Esophagus squamous epithelium (tissue), 5 donors: ENCODE results near the gene ARMC5. TPM values are rescaled to one million over a fixed set of nuclear protein-coding genes. Genes with fewer than 3 reads are reported as not detected.

ENCODE experiments used
- DNase-seq: peaks from one replicate; lab custom pipeline; 2025; lab: John Stamatoyannopoulos, UW
- H3K27ac ChIP-seq, 4 donors: fragments of 200-600 bp; sonication (generic); one replicate each; pipeline ENCODE4 v1.5.1; 2016 to 2019; ENCODE audit warnings: mild to moderate bottlenecking in 1 of 4
- H3K27me3 ChIP-seq, 4 donors: fragments of 200-600 bp; sonication (generic); 1 replicate in 3 of 4; 2 replicates in 1 of 4; pipeline versions ENCODE4 v1.5.1 to v1.6.0; 2017 to 2021; ENCODE audit warnings: antibody characterized with exemption in 1 of 4
- H3K36me3 ChIP-seq, 3 donors: fragments of 200-600 bp; sonication (generic); one replicate each; pipeline ENCODE4 v1.5.1; 2016 to 2019
- H3K4me1 ChIP-seq, 3 donors: fragments of 200-600 bp; sonication (generic); one replicate each; pipeline ENCODE4 v1.5.1; 2017 to 2019
- H3K4me3 ChIP-seq, 4 donors: fragments of 200-600 bp; sonication (generic); 1 replicate in 3 of 4; 2 replicates in 1 of 4; pipeline ENCODE4 v1.5.1; 2016 to 2019; ENCODE audit warnings: mild to moderate bottlenecking in 2 of 4, moderate library complexity in 1 of 4
- H3K9me3 ChIP-seq, 3 donors: fragments of 200-600 bp; sonication (generic); one replicate each; pipeline ENCODE4 v1.5.1; 2016 to 2019
- CTCF ChIP-seq, 6 experiments: fragments of 450-650 bp in 4 of 6; fragments of 200-600 bp in 2 of 6; sonication (generic) in 2 of 6; IDR thresholded peaks; one replicate each; pipeline ENCODE4 v1.5.1; 2016 to 2019; ENCODE audit warnings: antibody characterized with exemption in 6 of 6, mild to moderate bottlenecking in 4 of 6, moderate library complexity in 4 of 6
- POLR2A ChIP-seq, 4 donors: fragments of 450-650 bp; IDR thresholded peaks; one replicate each; pipeline ENCODE4 v1.6.1; 2017; ENCODE audit warnings: antibody characterized with exemption in 4 of 4, mild to moderate bottlenecking in 4 of 4, moderate library complexity in 3 of 4
- WGBS, 2 donors: methylation state at CpG; one replicate each; pipeline ENCODE4 v1.1.5; 2018; 5-methylcytosine and 5-hydroxymethylcytosine counted together
- intact Hi-C: fragments of 100-400 bp; cut with DNase I; formaldehyde crosslinking; loops from one replicate; pipeline ENCODE4 v1.15.0; 2022
- total RNA-seq, 4 donors: library from RNA; depleted of rRNA; stranded (reverse); fragments of >200 nt; gene quantifications; one replicate each; pipeline ENCODE4 v1.1.0, GENCODE V29; 2016
- donor health status: DM: yes; HTN: yes; CAD: no.

The ARMC5 gene
- total RNA-seq, 4 donors from 2014 or later, result 5.9 to 14.8 (median 9.7) TPM

DNA sequence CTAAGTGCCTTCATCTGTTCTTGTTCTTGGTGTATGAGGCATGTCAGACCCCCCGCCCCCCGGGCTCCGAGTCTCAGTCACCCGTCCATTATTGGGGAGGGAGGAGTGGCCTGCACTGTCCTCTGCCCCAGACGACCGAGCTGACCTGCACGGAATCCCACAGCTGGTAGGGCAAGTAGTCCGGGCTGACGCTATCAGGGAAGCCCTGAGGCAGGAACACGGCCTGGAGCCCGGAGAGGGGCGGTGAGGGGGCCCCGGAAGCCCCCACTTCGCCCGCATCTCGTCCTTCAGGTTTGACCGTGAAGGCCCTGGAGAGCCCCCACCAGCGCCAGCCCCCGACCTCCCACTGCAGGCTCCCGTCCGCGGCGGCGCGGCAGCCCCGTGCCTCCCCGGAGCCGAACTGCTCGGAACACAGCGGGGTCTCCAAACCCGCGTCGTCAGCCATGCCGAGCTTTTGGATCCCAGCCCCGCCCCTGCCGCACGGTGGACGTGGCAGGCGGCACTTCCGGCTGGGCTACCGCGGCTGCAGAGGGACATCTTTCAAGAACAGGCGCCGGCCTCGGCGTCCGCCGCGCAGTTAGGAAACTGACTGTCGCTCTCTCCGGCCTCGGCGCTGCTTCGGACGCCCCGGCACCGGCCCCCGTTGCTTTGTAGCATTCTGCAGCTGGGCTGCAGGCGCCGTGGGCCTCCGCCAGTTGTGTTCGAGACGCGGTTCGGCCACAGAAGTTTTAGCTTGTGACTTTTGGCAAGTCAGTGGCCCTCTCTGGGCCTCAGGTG, 48.8 kb downstream of the ARMC5 start, which contains the start of gene RUSF1:
RUSF1 (minus strand) TSS at position 463 of the 777 bp plus-strand sequence; CDS start at position 445, 18 bp downstream.
- 0% methylated on average over 33 of the region's 65 CpGs; no CpG with 5 or more reads in 1 of the 2 donors for WGBS, 2 donors
- intact Hi-C loops, result no loop called here

GRCh38 chr16:31508706-31509195, 49.5 kb downstream of the ARMC5 start:
- 9 to 12% methylated on average over 6 of the region's 6 CpGs for WGBS, 2 donors
- intact Hi-C loops, result no loop called here

More for the DNA sequence above, 48.8 kb downstream of the ARMC5 start, which contains the start of gene RUSF1:
- H3K4me3 ChIP-seq, result peak within 1 kb of the TSS; percentile 73 to 99 (median 94)
- no peaks in the 10 kb centered on the region for H3K27me3 ChIP-seq
- H3K9me3 ChIP-seq, result no peaks in the 10 kb centered on the region
- peak; percentile 63 for DNase-seq
- TF ChIP-seq CTCF (IDR thresholded peaks at IDR 0.05) (peak in 1 of 6 experiments; percentile 38), POLR2A (IDR thresholded peaks at IDR 0.05) (peak in 3 of 4 donors; percentile 59 to 87 (median 63))
- peaks cover 14 to 38% (median 25%) of the 10 kb centered on the region in 3 donors for H3K4me1 ChIP-seq
- peaks cover 0 to 25% (median 0%) of the 10 kb centered on the region in 3 donors for H3K36me3 ChIP-seq
- H3K27ac ChIP-seq, result peak within 1 kb of the TSS; percentile 91 to 97 (median 94)

DNA sequence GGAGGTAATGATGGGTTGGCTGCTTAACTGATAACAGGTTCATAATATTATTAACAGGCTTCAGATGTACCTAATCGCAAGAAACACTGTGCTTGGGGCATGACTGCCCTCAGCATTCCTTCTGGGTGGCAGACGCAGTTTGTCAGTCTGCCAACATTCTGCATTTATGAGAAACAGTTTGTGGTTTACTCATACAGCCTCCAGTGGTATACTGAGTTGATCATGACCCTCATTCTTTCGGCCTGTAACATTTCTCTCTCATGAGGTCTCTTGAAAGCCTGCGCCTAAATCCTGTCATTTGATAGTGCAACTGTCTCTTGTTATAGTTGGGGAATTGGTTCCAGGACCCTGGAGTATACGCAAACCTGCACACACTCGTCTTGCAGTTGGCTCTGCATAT, 53.8 kb downstream of the ARMC5 start:
- Histone ChIP-seq H3K27me3 (no peaks in the 10 kb centered on the region), H3K36me3 (no peaks in the 10 kb centered on the region), H3K4me3 (no peak overlapping the region), H3K9me3 (no peaks in the 10 kb centered on the region), H3K4me1 (peaks cover 0 to 17% (median 11%) of the 10 kb centered on the region in 3 donors), H3K27ac (no peak overlapping the region)
- DNase-seq, result no peak
- intact Hi-C loops, result no loop called here
- WGBS, 2 donors, result 70% methylated on average over 6 of the region's 6 CpGs
- TF ChIP-seq POLR2A (IDR thresholded peaks at IDR 0.05), result no peak
- no peak for TF ChIP-seq CTCF (IDR thresholded peaks at IDR 0.05)

More at GRCh38 chr16:31508706-31509195, 49.5 kb downstream of the ARMC5 start:
- Histone ChIP-seq H3K4me3 (peak overlapping the region; percentile 73 to 99 (median 94)), H3K9me3 (no peaks in the 10 kb centered on the region), H3K36me3 (peaks cover 0 to 25% (median 0%) of the 10 kb centered on the region in 3 donors), H3K4me1 (peaks cover 14 to 38% (median 25%) of the 10 kb centered on the region in 3 donors), H3K27me3 (no peaks in the 10 kb centered on the region), H3K27ac (peak overlapping the region; percentile 91 to 97 (median 94))
- DNase-seq, result no peak
- TF ChIP-seq CTCF (IDR thresholded peaks at IDR 0.05), result no peak
- TF ChIP-seq POLR2A (IDR thresholded peaks at IDR 0.05), result no peak

GRCh38 chr16:31513884-31514283, 54.6 kb downstream of the ARMC5 start:
- peaks cover 0 to 14% (median 9%) of the 10 kb centered on the region in 3 donors for H3K4me1 ChIP-seq
- no peak overlapping the region for H3K4me3 ChIP-seq
- no peaks in the 10 kb centered on the region for H3K9me3 ChIP-seq
- H3K27ac ChIP-seq, result no peak overlapping the region
- no peak for DNase-seq
- intact Hi-C loops, result no loop called here
- no peak for TF ChIP-seq CTCF (IDR thresholded peaks at IDR 0.05)
- TF ChIP-seq POLR2A (IDR thresholded peaks at IDR 0.05), result no peak
- no peaks in the 10 kb centered on the region for H3K27me3 ChIP-seq
- H3K36me3 ChIP-seq, result no peaks in the 10 kb centered on the region

Other genes starting within 250 kb of the ARMC5 start
- gene TRIM72, start 245.4 kb upstream of the ARMC5 start, total RNA-seq, result not detected
- gene PYDC1, start 242.4 kb upstream of the ARMC5 start, total RNA-seq, result not detected
- gene ITGAM, start 199.5 kb upstream of the ARMC5 start, total RNA-seq, result 10 to 100 TPM in 1 of 4 donors, 1 to 10 TPM in 1, under 1 TPM in 2; 0.19 to 20.2 (median 3.1) TPM
- 1 to 10 TPM in 2 of 4 donors, under 1 TPM in 2; 0.82 to 4.5 (median 1.8) TPM for gene ITGAX, start 104.3 kb upstream of the ARMC5 start, total RNA-seq
- gene ITGAD, start 66.2 kb upstream of the ARMC5 start, total RNA-seq, result under 1 TPM in 1 of 4 donors, not detected in 3; 0.19 TPM
- gene COX6A2, start 31.1 kb upstream of the ARMC5 start, total RNA-seq, result not detected
- 1 to 10 TPM in 1 of 4 donors, under 1 TPM in 3; 0.31 to 1.2 (median 0.95) TPM for gene ZNF843, start 16.7 kb upstream of the ARMC5 start, total RNA-seq
- gene TGFB1I1, start 12.7 kb downstream of the ARMC5 start, total RNA-seq, result 10 to 100 TPM in 2 of 4 donors, 1 to 10 TPM in 2; 7.5 to 70.6 (median 11.1) TPM
- not detected for gene SLC5A2, start 23.6 kb downstream of the ARMC5 start, total RNA-seq
- 10 to 100 TPM; 33.7 to 52.3 (median 39.1) TPM for gene RUSF1, start 48.9 kb downstream of the ARMC5 start, total RNA-seq
- not detected for gene AHSP, start 68.4 kb downstream of the ARMC5 start, total RNA-seq